ENCODE data around the gene FBXO41. TPM values are rescaled to one million over a fixed set of nuclear protein-coding genes. Genes with fewer than 3 reads are reported as not detected.

Gene FBXO41
- total and polyA plus RNA-seq, 9 of the 15 experiments (the other 6 are each of a cell fraction or from before 2014, with no cell fraction given) = 0.21 to 8.2 (median 3.5) TPM

GRCh38 chr2:73214120-73215035 is 69.9 kb downstream of the FBXO41 start, which contains the start of gene SMYD5 (continued):
- TF ChIP-seq, protein P1, sequence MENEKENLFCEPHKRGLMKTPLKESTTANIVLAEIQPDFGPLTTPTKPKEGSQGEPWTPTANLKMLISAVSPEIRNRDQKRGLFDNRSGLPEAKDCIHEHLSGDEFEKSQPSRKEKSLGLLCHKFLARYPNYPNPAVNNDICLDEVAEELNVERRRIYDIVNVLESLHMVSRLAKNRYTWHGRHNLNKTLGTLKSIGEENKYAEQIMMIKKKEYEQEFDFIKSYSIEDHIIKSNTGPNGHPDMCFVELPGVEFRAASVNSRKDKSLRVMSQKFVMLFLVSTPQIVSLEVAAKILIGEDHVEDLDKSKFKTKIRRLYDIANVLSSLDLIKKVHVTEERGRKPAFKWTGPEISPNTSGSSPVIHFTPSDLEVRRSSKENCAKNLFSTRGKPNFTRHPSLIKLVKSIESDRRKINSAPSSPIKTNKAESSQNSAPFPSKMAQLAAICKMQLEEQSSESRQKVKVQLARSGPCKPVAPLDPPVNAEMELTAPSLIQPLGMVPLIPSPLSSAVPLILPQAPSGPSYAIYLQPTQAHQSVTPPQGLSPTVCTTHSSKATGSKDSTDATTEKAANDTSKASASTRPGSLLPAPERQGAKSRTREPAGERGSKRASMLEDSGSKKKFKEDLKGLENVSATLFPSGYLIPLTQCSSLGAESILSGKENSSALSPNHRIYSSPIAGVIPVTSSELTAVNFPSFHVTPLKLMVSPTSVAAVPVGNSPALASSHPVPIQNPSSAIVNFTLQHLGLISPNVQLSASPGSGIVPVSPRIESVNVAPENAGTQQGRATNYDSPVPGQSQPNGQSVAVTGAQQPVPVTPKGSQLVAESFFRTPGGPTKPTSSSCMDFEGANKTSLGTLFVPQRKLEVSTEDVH (IDR thresholded peaks at IDR 0.05; ENCODE audit: low read depth, partially characterized antibody) = no peak
- TF ChIP-seq ADNP (tag; IDR thresholded peaks at IDR 0.05) = no peak
- TF ChIP-seq ZC3H4 (CRISPR knock-in tag; IDR thresholded peaks at IDR 0.05; ENCODE audit: borderline replicate concordance) = no peak
- TF ChIP-seq TBP (optimal IDR thresholded peaks at IDR 0.05; ENCODE audit: low read depth, low read length) = peak; percentile 75
- TF ChIP-seq PBX2 (CRISPR knock-in tag; IDR thresholded peaks at IDR 0.05; ENCODE audit: low read depth) = no peak
- TF ChIP-seq PBX2 (tag; conservative IDR thresholded peaks at IDR 0.05; ENCODE audit: low read depth) = no peak
- TF ChIP-seq ZNF75A (CRISPR knock-in tag; IDR thresholded peaks at IDR 0.05) = no peak
- TF ChIP-seq SREBF2 (CRISPR knock-in tag; IDR thresholded peaks at IDR 0.05) = no peak
- TF ChIP-seq PURB (CRISPR knock-in tag; IDR thresholded peaks at IDR 0.05; ENCODE audit: low read depth) = no peak
- no peak for TF ChIP-seq TRIM25 (IDR thresholded peaks at IDR 0.05; ENCODE audit: borderline replicate concordance)
- TF ChIP-seq, protein P2, sequence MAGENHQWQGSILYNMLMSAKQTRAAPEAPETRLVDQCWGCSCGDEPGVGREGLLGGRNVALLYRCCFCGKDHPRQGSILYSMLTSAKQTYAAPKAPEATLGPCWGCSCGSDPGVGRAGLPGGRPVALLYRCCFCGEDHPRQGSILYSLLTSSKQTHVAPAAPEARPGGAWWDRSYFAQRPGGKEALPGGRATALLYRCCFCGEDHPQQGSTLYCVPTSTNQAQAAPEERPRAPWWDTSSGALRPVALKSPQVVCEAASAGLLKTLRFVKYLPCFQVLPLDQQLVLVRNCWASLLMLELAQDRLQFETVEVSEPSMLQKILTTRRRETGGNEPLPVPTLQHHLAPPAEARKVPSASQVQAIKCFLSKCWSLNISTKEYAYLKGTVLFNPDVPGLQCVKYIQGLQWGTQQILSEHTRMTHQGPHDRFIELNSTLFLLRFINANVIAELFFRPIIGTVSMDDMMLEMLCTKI (IDR thresholded peaks at IDR 0.05; ENCODE audit: partially characterized antibody) = no peak
- TF ChIP-seq PTTG1 (tag; IDR thresholded peaks at IDR 0.05; ENCODE audit: low read depth) = no peak
- 0 out of 2 replicates have a peak, but pooled peaks have one; percentile 41 for TF ChIP-seq POLR2AphosphoS5 (IDR thresholded peaks at IDR 0.05; ENCODE audit: control insufficient read depth, insufficient read depth, low read depth, low read length)
- TF ChIP-seq PCBP2 (IDR thresholded peaks at IDR 0.05; ENCODE audit: low read depth, low read length, poor library complexity, severe bottlenecking) = no peak
- no peak for TF ChIP-seq ZNF124 (CRISPR knock-in tag; IDR thresholded peaks at IDR 0.05)
- TF ChIP-seq ZNF354B (CRISPR knock-in tag; IDR thresholded peaks at IDR 0.05) = no peak
- TF ChIP-seq ZNF12 (CRISPR knock-in tag; IDR thresholded peaks at IDR 0.05) = peak; percentile 54; the same call in 1 of the 2 replicates
- no peak for TF ChIP-seq ARID1B (IDR thresholded peaks at IDR 0.05)
- TF ChIP-seq FOS (IDR thresholded peaks at IDR 0.05; ENCODE audit: extremely low read depth, insufficient read length) = no peak
